GM18505 (cell line): Measurements from ENCODE around the gene PLXNA3.
A peak's percentile ranks its signal among the peaks of the same experiment; 100 is the strongest.

Experiments used
- ATAC-seq: cut with Tn5 transposase; IDR thresholded peaks from one replicate; pipeline ENCODE4 v1.9.1; 2021; ENCODE audit not compliant: unreplicated experiment
- POLR2A ChIP-seq: IDR thresholded peaks from 4 replicates; pipeline ENCODE4 v1.6.1; 2011; ENCODE audit warnings: borderline replicate concordance; ENCODE audit not compliant: insufficient read depth, insufficient read length; ENCODE audit errors: extremely low read depth

Gene PLXNA3

GRCh38 chrX:154437971-154438893 lies 19.8 kb upstream of the PLXNA3 start:
- TF ChIP-seq POLR2A = no peak
- no peak for ATAC-seq

- TF ChIP-seq POLR2A = no peak
- no peak for ATAC-seq
Observed at GRCh38 chrX:154439841-154440240, 18.2 kb upstream of the PLXNA3 start.

- no peak for ATAC-seq
- no peak for TF ChIP-seq POLR2A
Observed at GRCh38 chrX:154440623-154441357, 17.3 kb upstream of the PLXNA3 start.

GRCh38 chrX:154441564-154441963 lies 16.5 kb upstream of the PLXNA3 start:
- no peak for ATAC-seq

GRCh38 chrX:154441984-154442707 lies 15.9 kb upstream of the PLXNA3 start:
- ATAC-seq = no peak
- TF ChIP-seq POLR2A = no peak

More at GRCh38 chrX:154441564-154441963, 16.5 kb upstream of the PLXNA3 start:
- no peak for TF ChIP-seq POLR2A

GRCh38 chrX:154443479-154443910 lies 14.6 kb upstream of the PLXNA3 start:
- ATAC-seq = no peak
- TF ChIP-seq POLR2A = no peak

- TF ChIP-seq POLR2A = peak; percentile 36
- ATAC-seq = peak; percentile 67
Observed at GRCh38 chrX:154443992-154444754, 13.9 kb upstream of the PLXNA3 start, which contains the start of gene FAM50A. Gene FAM50A (plus strand): TSS chrX:154444141. CDS start chrX:154444236, 95 bp downstream.

- no peak for ATAC-seq
- no peak for TF ChIP-seq POLR2A
Observed at GRCh38 chrX:154444755-154445246, 13.3 kb upstream of the PLXNA3 start.

GRCh38 chrX:154445776-154446175 lies 12.3 kb upstream of the PLXNA3 start:
- no peak for ATAC-seq

GRCh38 chrX:154446430-154446829 lies 11.7 kb upstream of the PLXNA3 start:
- no peak for TF ChIP-seq POLR2A
- no peak for ATAC-seq

More at GRCh38 chrX:154445776-154446175, 12.3 kb upstream of the PLXNA3 start:
- TF ChIP-seq POLR2A = no peak

GRCh38 chrX:154448484-154448883 lies 9.6 kb upstream of the PLXNA3 start:
- no peak for TF ChIP-seq POLR2A
- no peak for ATAC-seq

- TF ChIP-seq POLR2A = no peak
- no peak for ATAC-seq
Observed at GRCh38 chrX:154449618-154450017, 8.5 kb upstream of the PLXNA3 start.
